ENCODE measurements around the gene AHNAK2. TPM values are rescaled to one million over a fixed set of nuclear protein-coding genes. Genes with fewer than 3 reads are reported as not detected.

The AHNAK2 gene
- total RNA-seq, 1 experiment from 2014 or later: 223 TPM

GRCh38 chr14:104930526-104931303 is 47.5 kb downstream of the AHNAK2 start:
- DNase-seq (ENCODE audit: low read depth, low spot score) (no peak), ATAC-seq (no peak)
- BruUV-seq (replicated peaks): no TSS peak
- no peaks in the 10 kb centered on the region; the same call in 1 of the 2 replicates for H3K4me1 ChIP-seq (ENCODE audit: control insufficient read depth, insufficient read depth, low read length)
- CTCF ChIA-PET: no interaction called here
- in situ Hi-C loops (cut with HindIII; ENCODE audit: low pct_unique_long_range_greater_than_20kb, low sequenced_read_pairs): no loop called here
- H3K27ac ChIP-seq (ENCODE audit: low read length): no peak overlapping the region
- POLR2A ChIA-PET: no interaction called here
- no peaks in the 10 kb centered on the region for H3K36me3 ChIP-seq (ENCODE audit: control insufficient read depth, insufficient read depth, low read length)
- no peaks in the 10 kb centered on the region for H3K27me3 ChIP-seq (ENCODE audit: control insufficient read depth, insufficient read depth, low read length)
- no peaks in the 10 kb centered on the region for H3K9me3 ChIP-seq (ENCODE audit: control insufficient read depth, insufficient read depth, low read depth, low read length)
- TF ChIP-seq POLR2AphosphoS5 (IDR thresholded peaks at IDR 0.05; ENCODE audit: low read depth, low read length): no peak
- no peak for TF ChIP-seq REST (IDR thresholded peaks at IDR 0.05; ENCODE audit: insufficient read depth in 1 of 2, low read depth in 2 of 2, low read length in 1 of 2)
- no peak for TF ChIP-seq SIN3A (IDR thresholded peaks at IDR 0.05; ENCODE audit: borderline replicate concordance, insufficient read depth, low read depth, low read length)
- no peak overlapping the region for H3K4me3 ChIP-seq (ENCODE audit: low read depth in 2 of 2, low read length in 2 of 2)
- intact Hi-C loops (cut with micrococcal nuclease; ENCODE audit: unreplicated experiment): no loop called here

- H3K4me3 ChIP-seq (ENCODE audit: low read depth in 2 of 2, low read length in 2 of 2): no peak overlapping the region
- no peaks in the 10 kb centered on the region for H3K27me3 ChIP-seq (ENCODE audit: control insufficient read depth, insufficient read depth, low read length)
- H3K36me3 ChIP-seq (ENCODE audit: control insufficient read depth, insufficient read depth, low read length): no peaks in the 10 kb centered on the region
- no peaks in the 10 kb centered on the region; the same call in 1 of the 2 replicates for H3K4me1 ChIP-seq (ENCODE audit: control insufficient read depth, insufficient read depth, low read length)
- ATAC-seq (no peak), DNase-seq (ENCODE audit: low read depth, low spot score) (no peak)
- in situ Hi-C loops (cut with HindIII; ENCODE audit: low pct_unique_long_range_greater_than_20kb, low sequenced_read_pairs) (no loop called here), intact Hi-C loops (cut with micrococcal nuclease; ENCODE audit: unreplicated experiment) (no loop called here)
- TF ChIP-seq CTCF (IDR thresholded peaks at IDR 0.05): no peak
- TF ChIP-seq TCF7L2 (IDR thresholded peaks at IDR 0.05; ENCODE audit: low read depth, low read length): no peak
- TF ChIP-seq REST (IDR thresholded peaks at IDR 0.05; ENCODE audit: insufficient read depth in 1 of 2, low read depth in 2 of 2, low read length in 1 of 2): no peak
- TF ChIP-seq SIN3A (IDR thresholded peaks at IDR 0.05; ENCODE audit: borderline replicate concordance, insufficient read depth, low read depth, low read length): no peak
- no TSS peak for BruUV-seq (replicated peaks)
- no peak overlapping the region for H3K27ac ChIP-seq (ENCODE audit: low read length)
- no peaks in the 10 kb centered on the region for H3K9me3 ChIP-seq (ENCODE audit: control insufficient read depth, insufficient read depth, low read depth, low read length)
- CTCF ChIA-PET: no interaction called here
- POLR2A ChIA-PET: no interaction called here
Measured at GRCh38 chr14:104929268-104930230, 48.6 kb downstream of the AHNAK2 start.
